B cell (primary cell): ENCODE measurements around the gene ARL14. TPM values are rescaled to one million over a fixed set of nuclear protein-coding genes. Genes with fewer than 3 reads are reported as not detected.
"Not testable (repeated sequence)": the region's sequence is repeated elsewhere in the genome, so short reads cannot be mapped to it uniquely, and the experiment has no call there.

Source experiments
- ATAC-seq: fragments of 200-7000 bp; cut with Tn5 transposase; one replicate; pipeline ENCODE4 v1.10.0; 2021; ENCODE audit warnings: low read depth, mild to moderate bottlenecking, moderate number of reproducible peaks, moderate library complexity
- CTCF ChIA-PET: fragments of 350-600 bp; sonication (Branson Sonifier 250); formaldehyde crosslinking; loops from one replicate; lab custom pipeline; 2021; ENCODE audit warnings: antibody characterized with exemption, inconsistent platforms; lab: Charles Lee
- POLR2A ChIA-PET: fragments of 350-600 bp; sonication (Branson Sonifier 250); formaldehyde crosslinking; loops from one replicate; lab custom pipeline; 2021; ENCODE audit warnings: antibody characterized with exemption; lab: Charles Lee
- DNase-seq: peaks from one replicate; pipeline ENCODE4 v3.0.0; 2013
- H2AFZ ChIP-seq: 2 replicates; pipeline ENCODE4 v1.6.1; 2012; ENCODE audit warnings: mild to moderate bottlenecking, low read depth, low read length; ENCODE audit not compliant: insufficient read depth, poor library complexity, severe bottlenecking
- H3K27ac ChIP-seq, 2 donors: 1 replicate in 1 of 2; 2 replicates in 1 of 2; pipeline ENCODE4 v1.5.1; 2012 to 2013; ENCODE audit warnings: low read length in 2 of 2, mild to moderate bottlenecking in 2 of 2, moderate library complexity in 1 of 2
- H3K27me3 ChIP-seq, 4 experiments: fragments of 200-600 bp in 1 of 4; sonication (generic) in 1 of 4; replicated peaks in 1 of 4; 1 replicate in 2 of 4; 2 replicates in 2 of 4; pipeline versions ENCODE4 v1.6.1 to v1.7.0; 2013 to 2016; ENCODE audit warnings: low read length in 3 of 4, mild to moderate bottlenecking in 2 of 4, mixed read lengths in 1 of 4, moderate library complexity in 1 of 4; ENCODE audit not compliant: insufficient read depth in 4 of 4, control insufficient read depth in 3 of 4; ENCODE audit errors: control extremely low read depth in 1 of 4
- H3K36me3 ChIP-seq, 2 experiments: replicated peaks in 1 of 2; 1 replicate in 1 of 2; 2 replicates in 1 of 2; pipeline versions ENCODE4 v1.6.1 to v1.7.1; 2013; ENCODE audit warnings: low read length in 1 of 2; ENCODE audit not compliant: insufficient read depth in 2 of 2, control insufficient read depth in 1 of 2; ENCODE audit errors: control extremely low read depth in 1 of 2, extremely low read depth in 1 of 2
- H3K4me1 ChIP-seq, 2 donors: fragments of 200-600 bp in 1 of 2; sonication (generic) in 1 of 2; 1 replicate in 1 of 2; 2 replicates in 1 of 2; pipeline versions ENCODE4 v1.5.1 to v1.6.1; 2013 to 2017; ENCODE audit warnings: low read length in 2 of 2; ENCODE audit not compliant: control insufficient read depth in 2 of 2, insufficient read depth in 2 of 2
- H3K4me2 ChIP-seq: replicated peaks from 2 replicates; pipeline ENCODE3; 2012; ENCODE audit warnings: mild to moderate bottlenecking, low read depth, low read length; ENCODE audit not compliant: poor library complexity, severe bottlenecking
- H3K4me3 ChIP-seq, 5 experiments: fragments of 200-600 bp in 1 of 5; sonication (generic) in 1 of 5; 1 replicate in 3 of 5; 2 replicates in 2 of 5; pipeline versions ENCODE4 v1.5.1 to v1.7.0; 2011 to 2016; ENCODE audit warnings: low read length in 4 of 5, mild to moderate bottlenecking in 4 of 5, low read depth in 2 of 5, control low read depth in 1 of 5, moderate library complexity in 1 of 5; ENCODE audit not compliant: insufficient read depth in 1 of 5; ENCODE audit errors: control extremely low read depth in 1 of 5, extremely low read depth in 1 of 5
- H3K79me2 ChIP-seq: fragments of 200-600 bp; sonication (generic); one replicate; pipeline ENCODE4 v1.6.0; 2016; ENCODE audit warnings: low read length; ENCODE audit not compliant: control insufficient read depth, insufficient read depth
- H3K9ac ChIP-seq: fragments of 200-600 bp; sonication (generic); 2 replicates; pipeline ENCODE4 v1.6.1; 2017; ENCODE audit warnings: mild to moderate bottlenecking, low read length, moderate library complexity
- H3K9me3 ChIP-seq, 3 donors: one replicate each; pipeline versions ENCODE4 v1.6.1 to v1.7.1; 2013; ENCODE audit warnings: low read length in 2 of 3; ENCODE audit not compliant: control insufficient read depth in 2 of 3, insufficient read depth in 1 of 3; ENCODE audit errors: control extremely low read depth in 1 of 3
- H4K20me1 ChIP-seq: 2 replicates; pipeline ENCODE4 v1.6.0; 2012; ENCODE audit warnings: mild to moderate bottlenecking, low read length; ENCODE audit not compliant: insufficient read depth, control insufficient read depth, poor library complexity, severe bottlenecking
- H3K27ac Mint-ChIP-seq: one replicate; pipeline ENCODE4 v1.8.0; 2021; ENCODE audit warnings: mixed read lengths
- H3K27me3 Mint-ChIP-seq: one replicate; pipeline ENCODE4 v1.8.0; 2021; ENCODE audit warnings: mixed read lengths
- H3K4me1 Mint-ChIP-seq: one replicate; pipeline ENCODE4 v1.8.0; 2021; ENCODE audit warnings: mixed read lengths
- H3K4me3 Mint-ChIP-seq: one replicate; pipeline ENCODE4 v1.8.0; 2021; ENCODE audit warnings: mixed read lengths
- H3K9me3 Mint-ChIP-seq: one replicate; pipeline ENCODE4 v1.8.0; 2022; ENCODE audit warnings: mixed read lengths; ENCODE audit not compliant: insufficient read depth
- CTCF ChIP-seq: fragments of 200-600 bp; IDR thresholded peaks from one replicate; pipeline ENCODE4 v1.8.0; 2022; ENCODE audit warnings: antibody characterized with exemption, mild to moderate bottlenecking
- EZH2 ChIP-seq: IDR thresholded peaks from 2 replicates; pipeline ENCODE4 v1.6.1; 2012; ENCODE audit warnings: borderline replicate concordance, low read depth, mild to moderate bottlenecking, moderate library complexity, low read length; ENCODE audit not compliant: insufficient read depth, poor library complexity, severe bottlenecking
- WGBS: methylation state at CpG from one replicate; pipeline ENCODE4 v1.1.5; 2013; ENCODE audit warnings: missing lambda C conversion rate; ENCODE audit not compliant: insufficient coverage; 5-methylcytosine and 5-hydroxymethylcytosine counted together
- intact Hi-C: fragments of 100-400 bp; cut with micrococcal nuclease; formaldehyde crosslinking; loops from one replicate; pipeline ENCODE4 v1.10.0; 2022
- polyA plus RNA-seq: library from polyadenylated mRNA; depleted of rRNA; stranded (reverse); fragments of >200 nt; gene quantifications from 2 replicates; pipeline ENCODE4 v1.2.3, GENCODE V29; 2012
- total RNA-seq, 2 donors: library from RNA; stranded (reverse); fragments of 120-200 nt in 1 of 2; gene quantifications; 1 replicate in 1 of 2; 2 replicates in 1 of 2; pipeline versions ENCODE4 v1.2.3 to v1.2.4, GENCODE V29; 2013 to 2022

Gene ARL14
- total and polyA plus RNA-seq, 2 donors (not counting 1 experiment from before 2014, with no cell fraction given), result 0.43 to 0.89 TPM

- H3K4me3 Mint-ChIP-seq, intact Hi-C loops, H3K36me3 ChIP-seq, H3K9me3 ChIP-seq, H3K27ac ChIP-seq, POLR2A ChIA-PET, H4K20me1 ChIP-seq, H3K9me3 Mint-ChIP-seq, ATAC-seq, DNase-seq, H3K4me3 ChIP-seq, H3K79me2 ChIP-seq, H3K4me1 Mint-ChIP-seq, H2AFZ ChIP-seq, H3K4me1 ChIP-seq, H3K27me3 ChIP-seq, H3K4me2 ChIP-seq, H3K9ac ChIP-seq, H3K27ac Mint-ChIP-seq: not testable (repeated sequence)
- CTCF ChIA-PET, result interaction anchor here (1.7 kb wide), 1 partner anchor 228 kb away, joined by 6 read pairs; no protein-coding TSS in a partner anchor
- WGBS, result no CpG with 5 or more reads among the region's 3 CpGs
- peaks cover 13% of the 10 kb centered on the region for H3K27me3 Mint-ChIP-seq
Measured at GRCh38 chr3:160713144-160713543, 36.2 kb downstream of the ARL14 start.

- no peak overlapping the region for H3K27ac ChIP-seq
- no peak overlapping the region for H3K4me3 Mint-ChIP-seq
- no peak overlapping the region for H3K9ac ChIP-seq
- TF ChIP-seq EZH2 (no peak), CTCF (no peak)
- H3K9me3 Mint-ChIP-seq, result no peaks in the 10 kb centered on the region
- no peak overlapping the region for H3K27ac Mint-ChIP-seq
- no peak overlapping the region for H3K4me2 ChIP-seq
- no peaks in the 10 kb centered on the region for H3K79me2 ChIP-seq
- peaks cover 0 to 4% (median 0%) of the 10 kb centered on the region in 4 experiments for H3K27me3 ChIP-seq
- H3K4me3 ChIP-seq, result no peak overlapping the region
- POLR2A ChIA-PET, result no interaction called here
- CTCF ChIA-PET, result interaction anchor here (1.1 to 1.3 kb wide), 2 partner anchors 14 to 66 kb away, joined by 3 read pairs; no protein-coding TSS in a partner anchor
- H3K4me1 Mint-ChIP-seq, result no peaks in the 10 kb centered on the region
- intact Hi-C loops, result no loop called here
- no peak overlapping the region for H2AFZ ChIP-seq
- H3K4me1 ChIP-seq, result no peaks in the 10 kb centered on the region
- no peaks in the 10 kb centered on the region for H3K36me3 ChIP-seq
- peaks cover 11% of the 10 kb centered on the region for H3K27me3 Mint-ChIP-seq
- H4K20me1 ChIP-seq, result no peaks in the 10 kb centered on the region
- 96% methylated on average over 11 of the region's 11 CpGs for WGBS
- DNase-seq (no peak), ATAC-seq (no peak)
- H3K9me3 ChIP-seq, result no peaks in the 10 kb centered on the region
Measured at GRCh38 chr3:160719710-160720109, 42.8 kb downstream of the ARL14 start.
